ENCODE results near the gene ZBTB8B.
"Not testable (repeated sequence)": the region's sequence is repeated elsewhere in the genome, so short reads cannot be mapped to it uniquely, and the experiment has no call there.

ZBTB8B gene

DNA sequence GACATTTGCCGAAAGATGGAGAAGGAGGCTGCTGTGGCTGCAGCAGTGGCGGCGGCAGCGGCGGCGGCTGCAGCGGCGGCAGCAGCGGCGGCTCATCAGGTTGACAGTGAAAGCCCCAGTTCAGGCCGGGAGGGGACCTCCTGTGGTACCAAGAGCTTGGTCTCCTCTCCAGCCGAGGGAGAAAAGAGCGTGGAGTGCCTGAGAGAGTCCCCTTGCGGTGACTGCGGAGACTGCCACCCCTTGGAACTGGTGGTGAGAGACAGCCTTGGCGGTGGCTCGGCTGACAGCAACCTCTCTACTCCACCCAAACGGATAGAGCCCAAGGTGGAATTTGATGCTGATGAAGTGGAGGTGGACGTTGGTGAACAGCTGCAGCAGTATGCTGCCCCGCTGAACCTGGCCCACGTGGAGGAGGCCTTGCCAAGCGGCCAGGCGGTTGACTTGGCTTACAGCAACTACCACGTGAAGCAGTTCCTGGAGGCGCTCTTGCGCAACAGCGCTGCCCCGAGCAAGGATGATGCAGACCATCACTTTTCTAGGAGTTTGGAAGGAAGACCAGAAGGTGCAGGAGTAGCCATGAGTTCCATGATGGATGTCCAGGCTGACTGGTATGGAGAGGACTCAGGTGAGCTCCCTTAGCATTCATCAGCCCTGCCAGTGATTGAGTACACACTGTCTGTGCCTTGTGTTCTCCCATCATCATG is 6.3 kb downstream of the ZBTB8B start:
- no peak for DNase-seq

DNA sequence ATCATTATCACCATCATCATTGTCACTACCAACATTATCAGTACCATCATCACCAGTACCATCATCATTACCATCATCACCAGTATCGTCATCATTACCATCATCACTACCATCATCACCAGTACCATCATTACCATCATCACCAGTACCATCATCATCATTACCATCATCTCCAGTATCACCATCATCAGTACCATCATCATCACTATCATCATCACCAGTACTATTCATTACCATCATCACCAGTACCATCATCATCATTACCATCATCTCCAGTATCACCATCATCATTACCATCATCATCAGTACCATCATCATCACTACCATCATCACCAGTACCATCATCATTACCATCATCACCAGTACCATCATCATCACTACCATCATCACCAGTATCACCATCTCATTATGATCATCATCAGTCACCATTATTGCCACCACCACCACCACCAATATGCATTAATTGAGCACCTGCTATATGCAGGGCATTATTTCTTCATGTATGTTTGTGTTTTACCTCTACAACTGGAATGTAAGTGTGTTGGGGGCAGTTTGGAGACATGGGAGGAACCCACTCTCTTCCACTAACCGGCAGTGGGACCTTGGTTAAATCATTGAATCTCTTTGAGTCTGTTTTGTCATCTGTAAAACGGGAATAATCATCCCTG is 7.0 kb downstream of the ZBTB8B start:
- no peak for DNase-seq

DNA sequence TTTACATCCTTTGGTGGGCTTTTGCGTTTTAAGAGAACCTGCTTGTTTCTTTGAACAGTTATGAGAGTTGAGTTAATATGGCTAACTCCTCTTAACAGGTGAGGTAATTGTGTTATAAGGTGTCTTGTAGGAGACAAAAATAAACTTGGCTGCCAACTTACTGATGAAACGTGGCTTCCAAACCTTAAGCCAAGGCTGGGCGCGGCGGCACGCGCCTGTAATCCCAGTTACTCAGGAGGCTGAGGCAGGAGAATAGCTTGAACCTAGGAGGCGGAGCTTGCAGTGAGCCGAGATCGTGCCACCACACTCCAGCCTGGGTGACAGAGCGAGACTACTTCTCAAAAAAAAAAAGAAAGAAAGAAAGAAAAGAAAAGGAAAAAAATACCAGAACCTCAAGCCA is 8.1 kb downstream of the ZBTB8B start:
- not testable (repeated sequence) for DNase-seq

DNA sequence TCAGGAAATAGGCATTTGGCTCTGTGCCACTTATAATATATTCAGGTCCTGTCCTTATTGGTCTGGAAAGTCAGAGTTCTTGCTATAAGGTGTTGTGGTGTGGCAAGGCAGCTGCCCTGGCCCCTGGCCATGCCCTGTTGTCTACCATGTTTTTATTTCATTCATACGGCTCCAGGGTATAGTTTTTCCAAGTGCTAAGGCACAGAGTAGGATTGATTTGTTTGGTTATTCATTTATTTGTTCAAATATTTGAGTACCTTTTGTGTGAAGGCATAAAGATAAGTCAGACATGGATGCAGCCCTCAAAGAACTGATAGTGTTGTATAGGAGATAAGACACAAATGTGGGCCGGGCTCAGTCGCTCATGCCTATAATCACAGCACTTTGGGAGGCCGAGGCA is 10.1 kb downstream of the ZBTB8B start:
- DNase-seq, result no peak

DNA sequence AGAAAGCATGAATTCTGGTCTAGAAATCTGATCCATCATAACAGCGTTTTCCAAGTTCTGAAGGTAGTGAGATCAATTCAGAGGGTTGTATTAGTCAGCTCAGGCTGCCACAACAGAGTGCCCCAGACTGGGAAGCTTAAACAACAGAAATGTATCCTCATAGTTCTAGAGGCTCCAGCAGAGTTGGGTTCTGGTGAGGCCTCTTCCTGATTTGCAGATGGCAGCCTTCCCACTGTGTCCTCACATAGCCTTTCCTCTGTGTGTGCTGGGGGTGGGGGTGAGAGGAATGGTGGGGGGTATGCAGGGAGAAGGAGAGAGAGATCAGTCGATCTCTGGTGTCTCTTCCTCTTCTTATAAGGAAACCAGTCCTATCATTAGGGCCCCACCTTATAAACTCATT is 15.1 kb downstream of the ZBTB8B start:
- DNase-seq, result no peak

DNA sequence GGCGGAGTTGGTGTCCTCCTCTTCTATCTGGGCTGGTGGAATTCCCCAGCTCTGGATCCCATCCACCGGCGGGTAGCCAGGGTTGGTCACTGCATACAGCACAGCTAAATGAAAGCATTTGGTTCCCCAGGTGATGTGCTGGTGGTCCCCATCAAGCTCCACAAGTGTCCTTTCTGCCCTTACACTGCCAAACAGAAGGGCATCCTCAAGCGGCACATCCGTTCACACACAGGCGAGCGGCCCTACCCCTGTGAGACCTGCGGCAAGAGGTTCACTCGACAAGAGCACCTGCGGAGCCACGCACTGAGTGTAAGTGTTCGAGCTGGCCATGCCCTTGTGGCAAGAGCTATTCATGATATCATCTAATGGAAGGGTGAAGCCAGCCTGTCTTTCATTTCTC is 15.9 kb downstream of the ZBTB8B start:
- no peak for DNase-seq

DNA sequence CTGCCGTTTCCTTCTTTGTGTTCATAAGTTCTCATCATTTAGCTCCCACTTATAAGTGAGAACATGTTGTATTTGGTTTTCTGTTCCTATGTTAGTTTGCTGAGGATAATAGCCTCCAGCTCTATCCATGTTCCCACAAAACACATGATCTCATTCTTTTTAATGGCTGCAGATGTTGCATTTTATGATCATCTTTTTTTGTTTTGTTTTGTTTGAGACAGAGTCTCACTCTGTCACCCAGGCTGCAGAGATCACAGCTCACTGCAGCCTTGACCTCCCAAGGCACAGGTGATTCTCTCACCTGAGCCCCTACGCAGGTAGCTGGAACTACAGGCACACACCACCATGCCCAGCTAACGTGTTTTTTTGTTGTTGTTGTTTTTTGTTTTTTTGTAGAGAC is 16.9 kb downstream of the ZBTB8B start:
- DNase-seq, result not testable (repeated sequence)

DNA sequence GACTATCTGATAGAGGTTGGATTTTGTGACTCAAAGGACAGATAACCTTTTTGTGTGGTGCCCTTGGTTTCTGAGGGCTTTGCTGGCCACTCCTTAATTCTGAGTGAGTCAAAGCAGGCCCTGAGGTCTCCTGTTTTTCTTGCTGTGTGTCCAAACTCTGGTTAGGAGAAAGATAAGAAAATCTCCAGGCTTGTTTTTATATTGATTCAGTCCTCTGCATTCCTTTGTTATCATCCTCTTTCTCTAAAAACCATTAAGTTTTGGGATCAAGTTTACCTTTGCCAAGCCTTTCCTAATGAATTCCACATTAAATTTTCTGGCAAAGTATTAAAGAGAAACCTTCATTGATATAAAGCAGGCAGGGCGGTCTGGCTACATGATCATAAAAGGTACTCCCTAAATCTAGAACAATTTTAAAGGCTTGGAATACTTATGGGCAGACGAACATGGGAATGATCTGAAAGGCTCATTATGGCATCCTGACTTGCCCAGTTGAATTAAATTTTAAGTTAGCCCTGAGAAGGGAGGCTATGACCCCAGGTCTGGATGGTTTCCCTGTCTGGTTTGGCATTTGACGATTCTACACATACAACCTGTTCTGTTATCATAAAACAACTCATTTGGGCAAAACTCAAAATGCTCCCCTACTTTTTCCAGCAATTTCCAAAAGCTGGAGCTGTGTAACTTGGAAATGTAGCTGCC is 20.8 kb downstream of the ZBTB8B start:
- DNase-seq, result no peak

DNA sequence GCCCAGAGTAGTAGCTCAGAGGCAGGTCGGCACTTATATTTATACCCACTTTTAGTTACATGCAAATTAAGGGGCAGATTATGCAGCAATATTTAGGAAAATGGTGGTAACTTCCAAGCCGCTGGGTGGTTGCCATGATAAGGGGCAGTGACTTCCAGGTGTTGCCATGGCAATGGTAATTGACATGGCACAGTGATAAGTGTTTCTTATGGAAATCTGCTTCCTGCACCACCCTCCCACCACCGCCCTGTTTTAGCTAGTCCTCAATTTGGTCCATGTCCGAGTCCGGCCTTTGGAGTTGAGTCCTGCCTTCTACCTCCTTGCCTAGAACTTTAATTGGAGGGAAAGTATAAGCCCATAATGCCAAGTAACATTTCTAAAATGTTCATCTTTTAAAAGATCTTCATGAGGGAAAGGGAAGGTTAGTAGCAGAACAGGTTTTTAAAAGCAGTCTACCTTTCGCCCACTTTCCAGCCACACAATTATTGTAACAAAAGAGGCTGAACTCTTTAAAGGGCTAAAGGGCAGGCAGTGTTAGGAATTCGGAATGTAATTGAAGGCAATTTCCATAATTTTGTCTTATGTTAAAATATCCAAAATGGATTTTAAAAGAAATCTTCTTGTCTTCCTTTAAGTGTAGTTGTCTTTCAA is 21.7 kb downstream of the ZBTB8B start:
- no peak for DNase-seq

DNA sequence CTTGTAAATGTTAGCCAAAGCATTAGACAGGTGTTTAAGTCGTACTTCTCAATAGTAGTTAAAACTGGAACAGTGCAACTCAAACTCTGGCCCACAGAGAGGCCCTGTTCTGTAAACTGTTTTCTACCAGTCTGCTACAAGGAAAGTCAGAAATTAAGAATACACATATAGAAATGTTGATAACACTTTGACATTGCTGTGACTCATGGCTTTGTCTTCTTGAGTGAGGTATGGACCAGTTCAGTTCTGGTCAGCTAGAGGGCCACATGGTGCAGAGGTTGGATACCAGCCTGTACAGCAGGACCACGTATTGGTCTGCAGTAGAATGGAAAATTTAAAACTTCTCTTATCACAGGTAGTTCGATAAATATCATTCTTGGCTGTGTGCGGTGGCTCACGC is 22.3 kb downstream of the ZBTB8B start:
- DNase-seq, result no peak

DNA sequence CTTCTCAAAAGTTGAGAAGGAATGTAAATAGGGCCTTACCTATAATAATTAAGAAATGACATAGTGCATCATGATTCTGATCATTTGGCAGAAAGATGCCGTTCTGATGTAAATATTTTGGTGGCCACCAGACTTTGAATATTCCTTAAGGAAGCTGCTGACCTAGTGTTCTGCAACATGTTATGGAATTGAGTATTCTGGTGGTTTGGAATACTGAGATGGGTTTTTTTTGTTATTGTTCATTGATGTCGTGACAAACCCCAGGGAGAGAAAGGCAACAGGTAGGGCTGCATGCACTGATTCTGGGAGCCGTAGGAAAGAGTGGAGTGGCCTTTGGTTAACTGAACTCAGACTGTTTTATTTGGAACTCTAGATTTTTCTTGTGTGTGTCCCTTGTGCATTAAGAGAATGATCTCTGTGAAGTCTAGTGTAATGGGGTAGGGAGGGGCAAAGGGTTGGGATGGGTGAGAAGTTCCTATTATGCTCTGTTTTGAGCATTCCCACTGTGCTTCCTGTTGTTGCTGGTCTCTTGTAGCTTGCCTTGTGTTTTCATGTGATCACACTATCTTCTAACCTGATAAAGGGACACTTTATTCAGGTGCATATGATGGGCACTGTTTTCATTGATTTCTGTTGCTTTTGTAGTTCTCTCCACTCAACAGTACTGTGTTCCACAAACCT is 25.0 kb downstream of the ZBTB8B start:
- no peak for DNase-seq

DNA sequence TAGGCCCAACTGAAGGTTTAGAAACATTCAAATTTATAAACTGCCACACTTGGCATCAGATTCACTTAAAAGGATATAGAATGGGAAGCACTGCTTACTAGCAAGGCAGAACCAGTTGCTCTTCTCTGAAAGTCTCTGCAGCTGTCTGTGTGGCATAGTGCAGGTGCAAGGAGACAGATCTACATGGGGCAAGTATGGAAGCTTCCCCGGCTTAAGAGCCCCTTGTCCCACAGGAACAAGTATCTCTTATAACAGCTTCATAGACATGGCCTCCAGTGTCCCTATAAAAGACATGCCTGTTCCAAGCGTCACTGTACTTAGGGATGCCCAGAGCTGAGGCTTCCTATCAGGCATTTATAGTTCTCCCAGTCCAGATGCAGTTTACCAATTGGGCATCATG is 26.5 kb downstream of the ZBTB8B start:
- no peak for DNase-seq

DNA sequence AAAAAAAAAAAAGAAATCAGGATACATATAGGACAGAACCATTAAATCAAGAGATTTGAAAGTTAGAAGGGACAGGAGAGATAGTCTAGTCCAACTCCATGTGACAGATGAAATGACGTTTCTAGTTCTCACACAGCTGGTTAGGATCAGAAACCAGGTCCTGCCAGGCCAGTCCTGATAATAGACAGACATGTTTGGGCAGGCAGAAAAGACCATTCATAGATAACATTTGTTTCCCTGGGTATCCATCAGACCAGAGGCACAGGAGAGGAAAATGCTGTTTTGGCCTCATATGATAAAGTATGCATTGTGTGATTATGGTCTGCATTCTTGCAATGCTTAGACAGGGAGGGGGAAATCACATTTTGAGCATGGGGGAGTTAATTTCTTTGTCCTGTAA is 29.3 kb downstream of the ZBTB8B start:
- no peak for DNase-seq

DNA sequence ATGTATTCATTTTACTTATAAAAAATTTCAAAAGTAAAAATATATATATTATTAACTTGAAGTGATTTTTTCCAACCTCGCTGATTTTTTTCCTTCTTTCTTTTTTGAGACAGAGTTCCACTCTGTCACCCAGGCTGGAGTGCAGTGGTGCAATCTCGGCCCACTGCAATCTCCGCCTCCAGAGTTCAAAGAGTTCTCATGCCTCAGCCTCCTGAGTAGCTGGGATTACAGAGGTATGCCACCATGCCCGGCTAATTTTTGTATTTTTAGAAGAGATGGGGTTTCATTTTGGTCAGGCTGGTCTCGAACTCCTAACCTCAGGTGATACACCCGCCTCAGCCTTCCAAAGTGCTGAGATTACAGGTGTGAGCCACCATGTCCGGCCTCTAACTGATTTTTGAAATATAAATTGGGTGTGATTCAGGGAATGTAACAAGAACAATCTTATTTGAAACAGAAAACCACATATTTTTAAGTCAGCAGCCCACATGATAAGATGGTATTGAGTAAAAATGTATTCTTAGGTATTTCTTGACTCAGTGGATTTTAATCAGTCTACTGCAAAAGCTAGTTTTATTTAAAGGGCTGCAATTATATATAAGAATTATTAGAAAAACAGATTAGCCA is 30.0 kb downstream of the ZBTB8B start:
- no peak for DNase-seq

DNA sequence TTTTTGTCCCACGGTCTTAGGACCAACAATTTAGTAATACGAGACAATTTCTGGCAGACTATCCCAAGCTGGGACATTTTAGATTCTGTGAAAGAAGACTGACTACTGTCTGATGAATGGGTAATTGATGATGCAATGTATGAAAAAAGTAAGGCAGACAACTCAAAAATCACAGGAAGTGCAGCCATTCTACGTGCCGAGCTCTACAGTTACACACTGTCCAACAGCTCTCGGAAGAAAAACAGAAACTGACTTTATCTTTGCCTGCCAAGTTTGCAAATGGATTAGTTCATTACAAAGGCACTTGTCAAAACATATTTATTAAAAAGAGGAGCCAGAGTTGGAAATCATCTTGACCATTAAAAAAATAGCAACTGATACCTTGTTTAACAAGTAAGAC is 31.3 kb downstream of the ZBTB8B start:
- DNase-seq, result no peak

DNA sequence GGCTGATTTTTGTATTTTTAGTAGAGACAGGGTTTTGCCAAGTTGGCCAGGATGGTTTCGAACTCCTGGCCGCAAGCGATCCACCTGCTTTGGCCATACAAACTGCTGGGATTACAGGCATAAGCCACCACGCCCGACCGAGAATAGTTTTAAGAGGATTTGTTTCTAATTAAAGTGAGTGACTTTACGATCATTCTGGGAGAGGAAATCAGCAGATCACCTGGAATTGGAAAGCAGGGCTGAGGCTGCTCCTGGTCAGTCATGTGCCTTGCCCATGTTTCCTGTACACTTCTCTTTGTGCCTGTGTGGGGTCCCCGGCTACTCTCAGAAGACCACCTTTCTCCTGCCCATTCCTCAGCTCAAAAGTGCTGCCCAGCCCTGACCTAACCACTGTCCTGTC is 33.9 kb downstream of the ZBTB8B start:
- DNase-seq, result no peak

DNA sequence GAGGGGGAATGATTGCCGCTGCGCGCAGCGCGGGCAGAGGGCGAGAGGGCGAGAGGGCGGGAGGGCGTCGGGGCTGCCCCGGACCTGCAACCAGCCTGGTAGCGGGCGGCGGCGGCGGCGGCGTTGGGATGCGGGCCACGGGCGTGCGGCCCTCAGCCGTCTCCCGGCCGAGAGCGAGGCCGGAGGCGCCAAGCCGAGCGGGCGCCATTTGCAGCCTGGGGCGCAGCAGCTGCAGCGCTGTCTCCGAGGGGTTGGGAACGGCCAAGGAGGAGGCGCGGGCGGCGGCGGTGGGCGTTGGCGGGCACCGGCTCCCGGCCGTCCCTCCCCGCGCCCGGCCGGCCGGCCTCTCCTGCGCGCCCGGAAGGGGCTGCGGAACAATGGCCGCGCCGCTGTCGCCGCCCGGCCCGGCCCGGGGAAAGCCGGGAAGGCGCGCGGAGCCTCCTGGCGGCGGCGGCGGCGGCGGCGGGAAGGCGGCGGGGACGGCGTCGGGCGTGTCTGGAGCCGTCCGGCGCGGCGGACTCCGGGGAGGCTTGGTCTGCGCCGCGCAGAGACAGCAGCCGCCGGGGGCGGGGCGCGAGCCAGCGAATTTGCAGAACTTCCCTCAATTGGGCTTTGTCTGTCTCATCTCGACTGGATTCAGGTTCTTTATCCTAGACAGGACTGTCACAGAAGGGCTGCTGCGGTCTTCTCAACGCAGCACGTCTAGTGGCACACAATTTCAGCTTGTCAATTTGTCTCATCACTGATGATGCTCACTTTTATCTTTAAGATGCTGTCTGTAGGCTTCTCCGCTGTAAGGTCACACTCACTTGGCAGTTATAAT is 35.7 kb downstream of the ZBTB8B start:
- no peak for DNase-seq

DNA sequence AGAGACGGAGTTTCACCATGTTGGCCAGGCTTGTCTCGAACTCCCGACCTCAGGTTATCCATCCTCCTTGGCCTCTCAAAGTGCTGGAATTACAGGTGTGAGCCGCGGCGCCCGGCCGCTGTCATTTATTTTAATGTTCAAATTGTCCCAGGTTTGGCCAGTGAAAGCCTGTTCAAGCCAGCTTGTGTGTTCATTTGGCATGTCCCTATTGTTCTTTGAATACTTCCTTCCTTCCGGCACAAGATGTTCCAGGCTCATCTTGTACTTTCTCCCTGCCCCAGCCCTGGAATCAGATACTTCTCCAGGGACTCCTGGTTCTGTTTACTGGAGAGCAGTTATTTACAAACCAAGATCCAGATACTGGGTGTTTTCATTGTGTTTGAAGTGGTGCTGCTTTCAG is 37.0 kb downstream of the ZBTB8B start:
- no peak for DNase-seq

DNA sequence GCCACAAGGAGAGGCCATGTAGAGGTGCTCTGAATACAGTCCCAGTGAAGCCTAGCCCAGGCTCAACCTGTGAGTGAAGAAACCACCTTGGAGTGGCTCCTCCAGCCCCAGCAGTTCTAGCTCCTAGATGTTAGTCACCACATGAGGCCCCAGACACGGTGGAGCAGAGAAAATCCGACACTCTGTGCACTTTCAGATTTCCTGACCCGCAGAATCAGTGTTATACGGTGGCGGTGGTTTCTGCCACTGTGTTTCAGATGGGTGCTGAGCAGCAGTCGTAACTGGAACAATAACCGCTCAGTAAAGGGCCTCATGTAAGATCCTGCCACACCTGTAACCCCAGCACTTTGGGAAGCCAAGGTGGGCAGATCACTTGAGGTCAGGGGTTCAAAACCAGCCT is 38.3 kb downstream of the ZBTB8B start:
- DNase-seq, result no peak

DNA sequence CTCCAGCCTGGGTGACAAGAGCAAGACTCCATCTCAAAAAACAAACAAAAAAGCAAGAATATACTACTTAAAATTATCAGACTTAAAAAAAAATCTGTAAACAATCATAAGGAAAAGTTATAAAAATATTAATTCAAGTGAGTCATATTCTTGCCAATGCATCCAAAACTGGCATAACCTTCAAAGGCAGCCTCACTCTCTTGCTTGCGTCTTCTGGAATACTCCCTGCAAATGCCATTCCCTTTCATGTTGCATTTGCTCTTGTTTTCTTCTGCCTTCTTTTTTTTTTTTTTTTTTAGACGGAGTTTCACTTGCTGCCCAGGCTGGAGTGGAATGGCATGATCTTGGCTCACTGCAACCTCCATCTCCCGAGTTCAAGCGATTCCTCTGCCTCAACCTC is 42.1 kb downstream of the ZBTB8B start:
- no peak for DNase-seq

DNA sequence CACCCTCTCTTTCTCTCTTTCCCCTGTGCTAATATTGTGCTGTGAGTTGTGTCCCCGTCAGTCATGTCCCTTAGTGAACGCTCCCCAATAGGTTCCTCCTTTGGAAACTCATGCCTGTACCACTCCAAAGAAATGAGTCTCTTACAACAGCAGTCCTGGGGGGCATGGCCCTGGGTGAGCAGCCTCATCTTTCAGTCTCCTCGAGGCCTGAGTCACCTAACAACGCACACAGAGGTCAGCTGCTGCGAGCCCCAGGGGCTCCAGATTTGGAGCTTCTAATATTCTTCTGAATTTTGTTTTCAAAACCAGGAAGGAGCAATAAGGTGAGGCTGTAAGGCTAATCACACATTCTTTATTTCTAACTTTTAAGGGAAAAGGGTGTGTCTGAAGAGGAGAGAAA is 43.9 kb downstream of the ZBTB8B start:
- no peak for DNase-seq

DNA sequence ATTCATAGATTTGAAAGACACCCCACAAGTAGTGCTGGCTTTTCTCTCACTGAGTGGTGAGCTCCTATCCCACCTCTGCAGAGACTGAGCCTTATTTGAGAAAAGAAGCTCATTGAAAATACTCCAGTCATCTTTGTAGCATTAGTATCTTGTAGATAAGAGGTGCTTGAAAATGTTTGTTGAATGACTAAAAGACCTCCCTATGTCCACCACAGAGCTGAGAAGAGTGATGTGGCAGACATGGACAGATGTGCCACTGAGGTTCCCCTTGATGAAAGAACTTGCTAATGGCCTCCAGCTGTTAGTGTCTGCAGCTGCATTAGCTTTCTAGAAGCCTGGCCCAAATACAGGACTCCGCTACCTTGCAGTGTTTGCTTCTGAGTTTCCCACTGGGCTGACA is 45.1 kb downstream of the ZBTB8B start:
- DNase-seq, result no peak

All from activated CD4-positive, alpha-beta T cell treated with anti-CD3 and anti-CD28 coated beads, Interleukin-2, amount 50 U/mL, for 4 hours (primary cell).